ENCODE results near the gene CYP27B1.
"Not testable (repeated sequence)": the region's sequence is repeated elsewhere in the genome, so short reads cannot be mapped to it uniquely, and the experiment has no call there.

The CYP27B1 gene

DNA sequence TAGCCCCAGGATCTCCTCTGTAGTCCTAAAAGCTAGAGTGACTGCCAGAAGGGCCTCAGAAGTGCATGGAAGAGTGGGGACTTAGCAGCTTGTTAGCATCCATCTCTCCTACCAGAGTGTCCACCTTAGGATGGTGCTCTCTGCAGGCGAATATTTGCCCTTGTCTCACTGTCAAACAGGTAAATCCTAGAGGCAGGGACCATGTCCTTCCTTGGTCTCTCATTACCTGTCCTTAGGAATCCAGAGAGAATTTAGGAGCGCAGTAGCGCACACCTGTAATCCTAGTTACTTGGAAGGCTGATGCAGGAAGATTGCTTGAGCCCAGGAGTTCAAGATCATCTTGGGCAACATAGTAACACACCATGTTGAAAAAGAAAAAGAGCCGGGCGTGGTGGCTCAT lies 49.7 kb downstream of the CYP27B1 start:
- Histone ChIP-seq H3K27ac (ENCODE audit: low read depth, low read length) (no peak overlapping the region), H3K27me3 (ENCODE audit: control insufficient read depth, insufficient read depth, low read length) (no peaks in the 10 kb centered on the region), H3K4me1 (ENCODE audit: control insufficient read depth, insufficient read depth, low read length) (no peaks in the 10 kb centered on the region), H3K9ac (ENCODE audit: low read length) (no peak overlapping the region), H3K4me3 (ENCODE audit: low read depth, low read length) (no peak overlapping the region), H3K36me3 (ENCODE audit: control insufficient read depth, insufficient read depth, low read length) (peaks cover 48% of the 10 kb centered on the region), H3K9me3 (ENCODE audit: control insufficient read depth, insufficient read depth, low read depth, low read length) (no peaks in the 10 kb centered on the region)

DNA sequence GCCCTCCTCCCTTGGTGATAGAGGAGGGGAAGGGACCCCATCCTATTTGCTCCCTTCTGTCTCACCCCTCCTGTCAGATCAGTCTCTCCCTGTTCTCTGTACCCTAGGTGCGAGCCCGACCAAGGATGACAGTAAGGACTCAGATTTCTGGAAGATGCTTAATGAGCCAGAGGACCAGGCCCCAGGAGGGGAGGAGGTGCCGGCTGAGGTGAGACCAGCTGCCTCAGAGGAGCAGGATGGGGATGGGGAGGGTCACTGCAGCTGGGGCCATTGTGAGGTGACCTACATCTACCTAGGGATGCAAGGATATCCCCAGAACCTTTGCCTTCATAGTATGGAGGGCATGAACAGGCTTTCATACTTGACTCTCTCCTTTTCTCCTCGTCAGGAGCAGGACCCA lies 50.6 kb downstream of the CYP27B1 start:
- no peak overlapping the region for H3K27ac ChIP-seq (ENCODE audit: low read depth, low read length)
- H3K36me3 ChIP-seq (ENCODE audit: control insufficient read depth, insufficient read depth, low read length) = peaks cover 45% of the 10 kb centered on the region

DNA sequence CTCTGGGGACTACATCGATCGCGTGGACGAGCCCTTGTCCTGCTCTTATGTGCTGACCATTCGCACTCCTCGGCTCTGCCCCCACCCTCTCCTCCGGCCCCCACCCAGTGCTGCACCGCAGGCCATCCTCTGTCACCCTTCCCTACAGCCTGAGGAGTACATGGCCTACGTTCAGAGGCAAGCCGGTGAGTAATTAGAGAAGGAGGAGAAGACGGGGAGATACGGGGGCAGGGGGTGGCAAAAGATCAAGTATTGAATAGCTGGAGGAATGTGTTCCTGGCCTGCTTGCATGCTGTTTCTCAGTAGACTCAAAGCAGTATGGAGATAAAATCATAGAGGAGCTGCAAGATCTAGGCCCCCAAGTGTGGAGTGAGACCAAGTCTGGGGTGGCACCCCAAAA lies 51.1 kb downstream of the CYP27B1 start:
- H3K27me3 ChIP-seq (ENCODE audit: control insufficient read depth, insufficient read depth, low read length) = no peaks in the 10 kb centered on the region
- no peaks in the 10 kb centered on the region for H3K4me1 ChIP-seq (ENCODE audit: control insufficient read depth, insufficient read depth, low read length)
- no peak overlapping the region for H3K4me3 ChIP-seq (ENCODE audit: low read depth, low read length)
- H3K9me3 ChIP-seq (ENCODE audit: control insufficient read depth, insufficient read depth, low read depth, low read length) = no peaks in the 10 kb centered on the region
- H3K36me3 ChIP-seq (ENCODE audit: control insufficient read depth, insufficient read depth, low read length) = peaks cover 40% of the 10 kb centered on the region
- H3K27ac ChIP-seq (ENCODE audit: low read depth, low read length) = no peak overlapping the region
- no peak overlapping the region for H3K9ac ChIP-seq (ENCODE audit: low read length)

More for the DNA sequence above, 50.6 kb downstream of the CYP27B1 start:
- Histone ChIP-seq H3K27me3 (ENCODE audit: control insufficient read depth, insufficient read depth, low read length) (no peaks in the 10 kb centered on the region), H3K4me3 (ENCODE audit: low read depth, low read length) (no peak overlapping the region), H3K4me1 (ENCODE audit: control insufficient read depth, insufficient read depth, low read length) (no peaks in the 10 kb centered on the region), H3K9me3 (ENCODE audit: control insufficient read depth, insufficient read depth, low read depth, low read length) (no peaks in the 10 kb centered on the region), H3K9ac (ENCODE audit: low read length) (no peak overlapping the region)

DNA sequence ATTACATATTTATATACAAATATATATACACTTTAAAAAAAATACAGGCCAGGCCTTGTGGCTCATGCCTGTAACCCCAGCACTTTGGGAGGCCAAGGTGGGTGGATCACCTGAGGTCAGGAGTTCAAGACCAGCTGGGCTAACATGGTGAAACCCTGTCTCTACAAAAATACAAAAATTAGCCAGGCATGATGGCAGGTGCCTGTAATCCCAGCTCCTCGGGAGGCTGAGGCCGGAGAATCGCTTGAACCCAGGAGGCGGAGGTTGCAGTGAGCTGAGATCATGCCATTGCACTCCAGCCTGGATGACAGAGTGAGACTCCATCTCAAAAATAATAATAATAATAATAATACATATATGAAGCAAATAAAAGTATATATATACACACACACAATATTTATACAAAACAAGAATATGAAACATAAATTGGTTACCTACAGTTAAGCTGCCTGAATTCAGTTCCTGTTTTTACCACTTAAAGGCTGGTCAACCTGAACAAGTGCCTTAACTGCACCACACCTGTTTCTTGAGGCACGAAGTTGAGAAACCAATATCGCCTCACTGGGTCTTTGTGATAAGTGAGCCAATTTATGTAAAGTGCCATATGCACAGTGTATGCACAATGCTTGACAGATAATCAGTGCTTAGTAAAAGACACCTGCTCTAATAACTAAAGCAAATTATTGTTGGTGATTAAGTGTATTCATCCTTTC lies 51.7 kb downstream of the CYP27B1 start:
- not testable (repeated sequence) for H3K9me3 ChIP-seq (ENCODE audit: control insufficient read depth, insufficient read depth, low read depth, low read length); H3K27me3 ChIP-seq (ENCODE audit: control insufficient read depth, insufficient read depth, low read length); H3K4me1 ChIP-seq (ENCODE audit: control insufficient read depth, insufficient read depth, low read length); H3K4me3 ChIP-seq (ENCODE audit: low read depth, low read length); H3K9ac ChIP-seq (ENCODE audit: low read length); H3K27ac ChIP-seq (ENCODE audit: low read depth, low read length)
- H3K36me3 ChIP-seq (ENCODE audit: control insufficient read depth, insufficient read depth, low read length) = peaks cover 34% of the 10 kb centered on the region

DNA sequence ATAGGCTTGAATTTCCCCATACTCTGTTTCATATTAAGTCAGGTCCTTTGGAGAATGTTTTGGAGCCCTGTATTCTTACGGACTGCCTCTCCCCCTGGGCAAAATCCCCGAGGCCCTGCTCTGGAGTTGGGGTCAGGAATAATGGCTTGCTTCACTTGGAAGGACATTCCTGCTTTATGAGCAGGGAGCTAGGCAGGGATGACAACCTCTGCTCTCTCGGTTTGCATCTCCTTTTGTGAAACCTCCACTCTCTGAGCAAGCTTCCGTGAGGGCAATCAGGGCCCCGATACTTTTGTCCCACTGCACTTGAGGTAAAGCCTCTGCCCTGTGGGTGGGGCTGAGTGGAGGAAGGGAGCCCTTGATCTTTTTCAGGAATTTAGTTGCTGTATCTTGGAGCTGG lies 53.7 kb downstream of the CYP27B1 start:
- H3K4me1 ChIP-seq (ENCODE audit: control insufficient read depth, insufficient read depth, low read length) = no peaks in the 10 kb centered on the region
- no peak overlapping the region for H3K27ac ChIP-seq (ENCODE audit: low read depth, low read length)
- peaks cover 19% of the 10 kb centered on the region for H3K36me3 ChIP-seq (ENCODE audit: control insufficient read depth, insufficient read depth, low read length)
- H3K4me3 ChIP-seq (ENCODE audit: low read depth, low read length) = no peak overlapping the region
- no peaks in the 10 kb centered on the region for H3K9me3 ChIP-seq (ENCODE audit: control insufficient read depth, insufficient read depth, low read depth, low read length)
- no peak overlapping the region for H3K9ac ChIP-seq (ENCODE audit: low read length)
- no peaks in the 10 kb centered on the region for H3K27me3 ChIP-seq (ENCODE audit: control insufficient read depth, insufficient read depth, low read length)

DNA sequence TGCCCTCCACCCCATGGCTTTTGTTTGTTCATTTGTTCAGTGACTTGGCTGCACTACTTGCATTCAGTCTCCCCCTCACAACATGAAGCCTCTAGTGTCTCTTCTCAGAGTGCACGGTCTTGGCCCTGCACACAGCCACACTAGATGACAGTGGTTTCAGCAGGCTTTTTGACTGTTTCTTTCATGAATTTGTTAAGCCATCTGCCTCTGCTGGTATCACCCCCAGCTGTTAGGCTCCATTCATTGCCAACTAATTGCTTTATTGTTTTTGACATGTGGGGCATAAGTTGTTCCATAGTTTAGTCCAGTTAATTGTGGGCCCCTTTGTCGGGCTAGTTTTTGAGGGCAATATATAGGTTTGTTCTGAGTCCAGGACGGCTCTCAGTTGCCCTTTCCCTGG lies 54.2 kb downstream of the CYP27B1 start:
- Histone ChIP-seq H3K4me3 (ENCODE audit: low read depth, low read length) (no peak overlapping the region), H3K36me3 (ENCODE audit: control insufficient read depth, insufficient read depth, low read length) (peaks cover 14% of the 10 kb centered on the region), H3K27me3 (ENCODE audit: control insufficient read depth, insufficient read depth, low read length) (no peaks in the 10 kb centered on the region), H3K9ac (ENCODE audit: low read length) (no peak overlapping the region), H3K9me3 (ENCODE audit: control insufficient read depth, insufficient read depth, low read depth, low read length) (no peaks in the 10 kb centered on the region), H3K4me1 (ENCODE audit: control insufficient read depth, insufficient read depth, low read length) (no peaks in the 10 kb centered on the region), H3K27ac (ENCODE audit: low read depth, low read length) (no peak overlapping the region)

Measured in HUES6 (cell line).